Skeletal muscle satellite cell (primary cell): Measurements from ENCODE around the gene SH3D19.

Source experiments
- H3K27me3 ChIP-seq: 2 replicates; pipeline ENCODE4 v1.7.0; 2013; ENCODE audit warnings: low read length; ENCODE audit not compliant: control insufficient read depth, insufficient read depth
- H3K36me3 ChIP-seq: 2 replicates; pipeline ENCODE4 v1.7.0; 2013; ENCODE audit warnings: mild to moderate bottlenecking, control low read depth, low read length; ENCODE audit not compliant: insufficient read depth
- H3K4me1 ChIP-seq: 2 replicates; pipeline ENCODE4 v1.7.0; 2013; ENCODE audit warnings: low read length; ENCODE audit not compliant: control insufficient read depth, insufficient read depth
- H3K4me2 ChIP-seq: 2 replicates; pipeline ENCODE4 v1.7.0; 2013; ENCODE audit warnings: mild to moderate bottlenecking, low read length
- H3K4me3 ChIP-seq: 2 replicates; pipeline ENCODE4 v1.7.0; 2013; ENCODE audit warnings: low read length
- H3K9ac ChIP-seq: 2 replicates; pipeline ENCODE4 v1.7.0; 2013; ENCODE audit warnings: mild to moderate bottlenecking, low read depth, low read length, moderate library complexity
- H3K9me3 ChIP-seq: replicated peaks from 2 replicates; pipeline ENCODE4 v1.7.0; 2013; ENCODE audit warnings: mild to moderate bottlenecking, control low read depth, low read length

SH3D19 gene

DNA sequence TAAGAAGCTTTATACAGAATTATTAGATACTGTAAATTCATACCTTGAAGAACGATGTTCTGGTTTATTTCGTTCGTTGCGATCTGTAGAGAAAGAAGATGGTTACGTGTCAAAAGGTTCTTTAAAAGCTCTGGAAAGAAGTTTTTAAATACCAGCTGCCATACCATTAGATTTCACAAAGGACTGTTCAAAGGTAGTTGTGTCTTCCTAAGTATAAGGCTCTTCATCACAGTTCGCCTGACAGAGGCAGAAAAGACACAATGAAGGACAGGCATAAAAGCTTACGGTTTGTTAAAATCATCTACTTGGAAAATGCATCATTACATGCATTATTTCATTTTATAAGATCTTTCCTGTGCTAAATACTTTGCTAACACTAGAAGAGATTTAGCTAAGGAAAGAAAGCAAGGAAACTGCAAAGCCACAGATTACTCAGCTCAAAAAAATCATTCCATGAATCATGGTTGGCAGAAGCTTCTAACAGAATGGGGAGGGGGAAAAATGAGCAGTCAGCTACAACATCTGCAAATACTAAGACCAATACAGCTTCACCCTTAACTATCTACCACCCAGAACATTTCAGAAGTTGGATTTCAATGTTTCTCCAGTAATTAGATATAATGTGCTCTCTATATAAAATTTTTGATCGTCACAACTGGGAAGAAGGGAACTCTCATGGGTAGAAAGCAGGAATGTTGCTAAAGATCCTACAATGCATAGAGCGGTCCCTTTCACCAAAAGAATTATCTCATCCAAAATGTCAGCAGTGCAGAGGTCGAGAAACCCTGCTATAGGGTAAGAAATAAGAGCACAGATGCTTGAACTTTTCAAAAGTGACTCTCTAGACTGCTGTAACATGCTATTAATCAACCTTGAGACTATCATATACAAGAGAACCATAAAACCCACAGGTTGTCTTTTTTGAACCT is 99.1 kb downstream of the SH3D19 start:
- no peaks in the 10 kb centered on the region for H3K27me3 ChIP-seq
- H3K4me2 ChIP-seq: peak overlapping the region; percentile 80
- no peaks in the 10 kb centered on the region for H3K9me3 ChIP-seq
- peak overlapping the region; percentile 88 for H3K9ac ChIP-seq
- H3K4me3 ChIP-seq: peak overlapping the region; percentile 67
- peaks cover 24% of the 10 kb centered on the region for H3K4me1 ChIP-seq
- H3K36me3 ChIP-seq: no peaks in the 10 kb centered on the region

DNA sequence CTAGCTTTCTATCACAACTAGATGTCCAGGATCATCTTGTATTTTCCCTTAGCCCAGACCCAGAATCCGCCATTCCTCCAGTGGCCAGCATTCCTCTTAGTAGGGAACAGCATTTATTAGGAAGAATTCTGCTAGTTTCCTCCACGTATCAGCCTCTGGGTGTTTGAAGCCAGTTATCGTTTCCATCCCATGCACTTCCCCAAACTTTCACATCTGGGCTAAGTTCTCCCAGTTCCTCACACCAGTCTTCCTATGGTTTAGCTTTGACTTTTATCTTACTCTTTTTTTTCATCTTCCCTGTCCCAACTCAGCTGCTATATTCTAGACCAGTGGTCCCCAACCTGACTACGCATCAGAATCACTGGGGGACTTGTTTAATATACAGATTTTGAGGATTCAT is 101.9 kb downstream of the SH3D19 start:
- Histone ChIP-seq H3K36me3 (no peaks in the 10 kb centered on the region), H3K27me3 (no peaks in the 10 kb centered on the region), H3K4me2 (no peak overlapping the region), H3K4me3 (no peak overlapping the region), H3K9me3 (no peaks in the 10 kb centered on the region), H3K4me1 (peaks cover 20% of the 10 kb centered on the region), H3K9ac (no peak overlapping the region)

DNA sequence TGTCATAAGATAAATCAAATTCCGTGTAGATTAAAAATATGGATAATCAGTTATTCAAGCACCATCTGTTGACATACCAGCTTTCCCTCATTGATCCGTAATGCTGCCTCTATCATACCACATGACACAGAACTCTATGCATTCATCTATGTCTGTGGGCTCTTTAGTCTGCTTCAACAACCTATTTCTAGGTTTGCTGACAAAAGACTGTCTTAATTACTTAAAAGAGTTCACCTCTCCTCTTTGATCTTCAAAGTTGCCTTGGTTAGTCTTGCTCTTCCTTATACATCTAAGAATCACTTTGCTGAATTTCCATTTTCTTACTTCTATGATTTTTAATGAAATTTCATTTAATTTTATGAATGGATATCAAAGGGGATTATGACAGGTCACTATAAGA is 105.5 kb downstream of the SH3D19 start:
- H3K4me2 ChIP-seq: no peak overlapping the region

DNA sequence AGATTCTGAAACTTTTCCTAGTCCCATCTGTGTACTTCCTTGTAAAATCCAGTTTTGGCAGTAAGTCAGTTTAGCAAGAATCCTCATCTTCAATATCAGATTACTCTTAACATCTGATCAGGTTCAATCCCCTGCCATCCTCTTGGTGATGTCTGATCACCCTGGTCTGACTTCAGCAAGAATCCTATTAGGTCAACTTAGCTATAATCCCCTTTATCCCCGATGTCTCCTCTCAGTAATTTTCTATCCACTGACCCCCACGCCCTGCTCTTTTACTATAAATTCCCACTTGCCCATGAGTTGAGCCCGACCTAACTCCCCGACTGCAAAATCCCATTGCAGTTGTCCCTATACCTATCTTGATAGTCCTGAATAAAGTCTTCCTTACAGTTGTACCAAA is 106.3 kb downstream of the SH3D19 start:
- Histone ChIP-seq H3K9ac (no peak overlapping the region), H3K4me3 (no peak overlapping the region), H3K27me3 (no peaks in the 10 kb centered on the region), H3K4me2 (no peak overlapping the region), H3K9me3 (no peaks in the 10 kb centered on the region), H3K4me1 (no peaks in the 10 kb centered on the region), H3K36me3 (peaks cover 6% of the 10 kb centered on the region)

More for the DNA sequence above, 105.5 kb downstream of the SH3D19 start:
- Histone ChIP-seq H3K4me1 (peaks cover 3% of the 10 kb centered on the region), H3K36me3 (peaks cover 6% of the 10 kb centered on the region), H3K27me3 (no peaks in the 10 kb centered on the region), H3K9ac (no peak overlapping the region), H3K4me3 (no peak overlapping the region), H3K9me3 (no peaks in the 10 kb centered on the region)

DNA sequence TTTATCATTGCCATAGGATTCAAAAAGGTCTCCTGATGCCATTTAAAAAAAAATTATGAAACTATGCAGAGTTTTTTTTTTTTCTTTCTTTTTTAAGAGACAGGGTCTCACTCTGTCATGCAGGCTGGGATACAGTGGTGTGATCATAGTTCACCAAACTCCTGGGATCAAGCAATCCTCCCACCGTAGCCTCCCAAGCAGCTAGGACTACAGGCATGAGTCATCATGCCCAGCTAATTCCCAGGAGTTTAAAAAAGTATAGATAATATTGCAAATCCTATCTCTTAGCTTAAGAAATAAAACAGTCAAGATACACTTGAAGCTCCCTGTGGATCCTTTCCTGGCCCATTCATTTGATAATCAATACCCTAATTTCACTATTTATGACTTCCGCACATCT is 107.1 kb downstream of the SH3D19 start:
- Histone ChIP-seq H3K4me3 (no peak overlapping the region), H3K36me3 (peaks cover 6% of the 10 kb centered on the region), H3K4me2 (no peak overlapping the region), H3K27me3 (no peaks in the 10 kb centered on the region), H3K9ac (no peak overlapping the region), H3K4me1 (no peaks in the 10 kb centered on the region), H3K9me3 (no peaks in the 10 kb centered on the region)

DNA sequence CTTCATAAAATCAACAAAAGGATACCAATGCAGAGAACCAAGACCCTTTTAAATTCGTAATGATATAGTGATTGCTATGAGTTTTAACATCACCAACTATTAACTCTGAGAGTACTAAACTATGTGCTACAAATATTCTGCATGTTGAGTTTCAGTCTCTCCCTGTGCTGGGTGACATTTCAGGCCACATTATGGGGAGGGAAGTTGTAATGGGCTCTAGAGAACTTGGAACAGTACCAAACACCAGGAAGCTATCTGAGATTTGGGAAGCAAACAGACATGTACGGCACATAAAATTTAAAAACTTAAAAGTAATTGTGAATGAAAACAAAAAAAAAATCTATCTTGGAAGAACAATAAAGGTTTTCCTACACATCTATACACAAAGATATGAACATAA is 108.1 kb downstream of the SH3D19 start:
- Histone ChIP-seq H3K4me3 (no peak overlapping the region), H3K4me1 (no peaks in the 10 kb centered on the region), H3K36me3 (peaks cover 10% of the 10 kb centered on the region), H3K27me3 (no peaks in the 10 kb centered on the region), H3K4me2 (no peak overlapping the region), H3K9ac (no peak overlapping the region), H3K9me3 (no peaks in the 10 kb centered on the region)

DNA sequence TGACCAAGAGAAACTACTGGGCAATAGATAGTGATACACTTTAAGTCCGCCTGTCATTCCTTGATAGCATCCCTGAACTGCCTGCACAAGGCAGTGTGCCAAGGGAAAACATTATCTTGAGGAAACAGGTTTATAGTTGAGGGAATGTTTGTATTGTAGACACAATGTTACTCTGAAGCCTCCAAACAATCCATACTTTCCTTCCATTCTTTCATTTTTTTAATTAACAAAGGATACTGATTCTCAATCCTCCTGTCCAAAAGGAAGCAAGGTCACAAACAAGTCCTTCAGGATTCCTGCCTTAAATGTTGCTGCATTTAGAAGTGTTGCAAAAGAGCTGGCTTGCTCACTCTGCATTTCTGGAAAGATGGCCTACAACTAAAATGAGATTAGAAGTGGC is 110.1 kb downstream of the SH3D19 start:
- no peak overlapping the region for H3K4me3 ChIP-seq
- no peak overlapping the region for H3K9ac ChIP-seq
- no peaks in the 10 kb centered on the region for H3K4me1 ChIP-seq
- no peaks in the 10 kb centered on the region for H3K27me3 ChIP-seq
- no peaks in the 10 kb centered on the region for H3K9me3 ChIP-seq
- peaks cover 10% of the 10 kb centered on the region for H3K36me3 ChIP-seq
- no peak overlapping the region for H3K4me2 ChIP-seq

DNA sequence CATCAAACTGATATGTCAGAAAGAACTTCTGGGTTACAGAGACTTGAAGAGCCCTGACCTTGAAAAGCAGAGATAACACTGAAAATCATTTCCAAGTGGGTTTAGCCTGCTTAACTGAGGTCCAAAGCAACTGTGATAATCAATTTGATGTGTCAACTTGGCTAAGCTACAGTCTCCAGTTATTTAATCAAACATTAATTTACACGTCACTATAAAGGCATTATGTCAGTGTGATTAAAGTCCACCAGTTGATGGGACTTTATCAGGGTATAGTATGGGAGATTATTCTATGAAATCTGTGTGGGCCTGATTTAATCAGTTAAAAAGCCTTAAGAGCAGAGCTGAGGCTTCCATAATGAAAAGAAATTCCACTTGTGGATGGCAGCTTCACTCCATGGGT is 117.5 kb downstream of the SH3D19 start:
- Histone ChIP-seq H3K9me3 (no peaks in the 10 kb centered on the region), H3K36me3 (peaks cover 14% of the 10 kb centered on the region), H3K27me3 (no peaks in the 10 kb centered on the region), H3K4me1 (peaks cover 3% of the 10 kb centered on the region), H3K4me2 (no peak overlapping the region), H3K4me3 (no peak overlapping the region), H3K9ac (no peak overlapping the region)

DNA sequence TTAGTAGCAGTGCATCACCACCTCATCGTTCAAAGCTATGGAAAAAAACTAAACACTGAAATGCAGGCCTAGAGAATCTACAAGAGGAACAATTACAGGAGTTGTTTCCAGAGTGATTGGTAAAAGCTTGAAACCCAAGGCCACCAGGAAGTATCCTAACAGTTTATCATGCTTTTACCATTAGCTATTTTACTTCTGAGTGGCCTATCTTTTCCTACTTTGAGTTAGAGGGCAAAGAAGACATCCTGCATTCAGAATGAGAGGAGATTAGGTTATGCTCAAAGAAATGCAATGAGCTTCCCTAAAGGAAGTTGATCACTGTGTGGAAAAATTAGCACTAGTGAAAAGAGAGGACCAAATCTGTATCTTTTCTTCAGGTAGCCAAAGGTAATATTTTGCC is 118.2 kb downstream of the SH3D19 start:
- Histone ChIP-seq H3K4me1 (peaks cover 9% of the 10 kb centered on the region), H3K4me2 (no peak overlapping the region), H3K4me3 (no peak overlapping the region), H3K9ac (no peak overlapping the region), H3K9me3 (no peaks in the 10 kb centered on the region), H3K27me3 (no peaks in the 10 kb centered on the region), H3K36me3 (peaks cover 12% of the 10 kb centered on the region)

DNA sequence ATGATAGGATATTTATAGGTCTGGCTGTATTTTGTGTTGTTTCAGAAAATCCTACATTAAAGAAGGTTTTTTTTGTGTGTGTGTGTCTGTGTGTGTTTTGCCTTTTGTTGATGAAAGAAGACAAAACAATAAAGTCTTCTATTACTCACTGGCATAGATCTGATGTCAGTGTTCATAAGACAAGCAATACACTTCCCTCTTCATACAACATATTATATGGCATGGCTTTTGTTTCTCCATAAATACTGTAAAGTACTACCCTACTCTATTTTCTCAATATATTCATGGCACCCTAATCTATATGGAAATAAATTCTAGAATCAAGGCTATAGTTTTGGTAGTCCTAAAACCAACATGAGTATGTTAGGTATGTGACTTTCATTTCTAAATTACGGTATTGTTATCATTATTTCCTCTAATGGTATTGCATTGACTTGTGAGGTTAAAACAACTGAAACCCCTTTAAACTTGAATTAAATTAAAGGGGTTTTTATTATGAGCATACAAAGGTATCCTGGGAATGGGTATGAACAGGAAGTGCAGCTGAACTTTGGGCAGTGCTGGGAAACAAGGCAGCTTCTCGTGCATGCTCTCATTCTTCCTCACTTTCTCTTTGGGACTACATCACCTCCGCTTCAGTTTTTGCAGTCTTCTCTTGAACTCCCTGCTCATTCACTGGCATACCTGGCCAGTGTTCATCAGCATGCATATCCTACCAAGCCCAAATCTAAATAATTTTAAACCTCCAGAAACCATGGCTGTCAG is 119.0 kb downstream of the SH3D19 start:
- H3K4me2 ChIP-seq: no peak overlapping the region
- peaks cover 12% of the 10 kb centered on the region for H3K36me3 ChIP-seq
- H3K9me3 ChIP-seq: no peaks in the 10 kb centered on the region
- peaks cover 9% of the 10 kb centered on the region for H3K4me1 ChIP-seq
- no peak overlapping the region for H3K9ac ChIP-seq
- no peaks in the 10 kb centered on the region for H3K27me3 ChIP-seq
- H3K4me3 ChIP-seq: no peak overlapping the region

DNA sequence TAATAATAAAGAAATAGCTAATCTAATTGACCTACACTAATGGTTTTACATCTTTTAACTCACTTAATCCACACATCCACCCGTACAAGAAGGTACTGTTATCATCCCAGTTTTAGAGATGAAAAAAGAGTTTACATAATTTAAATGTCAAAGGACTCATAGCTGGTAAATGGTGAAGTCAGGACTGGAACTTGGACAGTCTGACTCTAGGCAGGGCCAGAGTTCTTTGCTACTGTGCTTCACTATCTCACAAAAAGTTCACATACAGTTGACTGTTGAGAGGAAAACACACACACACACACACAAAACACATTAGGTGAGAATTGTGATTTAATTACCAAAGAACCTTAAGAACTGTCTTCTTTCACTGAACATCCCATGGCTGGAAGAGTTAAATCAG is 119.7 kb downstream of the SH3D19 start:
- H3K4me1 ChIP-seq: peaks cover 9% of the 10 kb centered on the region
- H3K9me3 ChIP-seq: no peaks in the 10 kb centered on the region
- H3K27me3 ChIP-seq: no peaks in the 10 kb centered on the region
- no peak overlapping the region for H3K9ac ChIP-seq
- H3K4me2 ChIP-seq: no peak overlapping the region
- H3K36me3 ChIP-seq: peaks cover 12% of the 10 kb centered on the region
- H3K4me3 ChIP-seq: no peak overlapping the region
